Fibroblast of upper back skin (primary cell): ENCODE results near the gene SHE.

ENCODE experiments used
- DNase-seq: peaks from one replicate; pipeline ENCODE4 v3.0.0-alpha.2; 2013

SHE gene

DNA sequence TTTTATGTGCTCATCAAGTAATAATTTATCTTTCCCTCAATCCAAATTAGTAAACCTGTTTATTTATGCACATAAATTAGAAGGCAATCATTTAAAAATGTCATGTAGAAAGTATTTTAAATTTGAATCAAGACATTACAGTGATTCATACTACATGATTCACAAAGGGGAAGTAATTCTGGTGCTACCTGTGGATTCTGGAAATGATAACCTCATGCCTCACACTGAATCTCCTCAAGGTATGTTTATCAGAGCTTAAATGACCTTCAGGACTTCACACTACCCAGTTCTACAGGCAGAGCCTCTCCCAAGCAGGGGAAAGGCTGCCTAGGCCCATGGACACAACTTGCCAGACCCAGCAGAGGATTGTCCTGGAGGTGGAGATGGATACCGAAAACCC lies 25.4 kb downstream of the SHE start:
- no peak for DNase-seq

DNA sequence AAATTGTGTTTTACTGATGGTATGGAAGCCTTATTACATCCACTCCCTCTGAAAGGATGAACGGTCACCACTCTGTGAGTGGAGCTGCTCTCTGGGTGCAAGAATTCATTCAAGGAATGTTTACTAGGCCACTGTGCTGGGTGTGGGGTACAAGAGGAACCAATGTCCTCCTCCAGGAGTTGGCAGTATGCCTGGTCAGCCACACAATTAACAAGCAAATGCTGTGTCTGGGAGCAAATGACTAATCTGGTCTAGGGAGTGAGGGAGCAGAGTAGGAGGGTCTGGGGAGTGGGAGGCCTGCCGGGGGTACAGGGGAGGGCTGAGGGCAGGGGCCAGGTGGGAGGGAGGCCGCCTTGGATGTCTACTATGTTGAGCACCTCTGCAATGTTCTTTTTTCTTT lies 27.4 kb downstream of the SHE start:
- peak; percentile 93 for DNase-seq

DNA sequence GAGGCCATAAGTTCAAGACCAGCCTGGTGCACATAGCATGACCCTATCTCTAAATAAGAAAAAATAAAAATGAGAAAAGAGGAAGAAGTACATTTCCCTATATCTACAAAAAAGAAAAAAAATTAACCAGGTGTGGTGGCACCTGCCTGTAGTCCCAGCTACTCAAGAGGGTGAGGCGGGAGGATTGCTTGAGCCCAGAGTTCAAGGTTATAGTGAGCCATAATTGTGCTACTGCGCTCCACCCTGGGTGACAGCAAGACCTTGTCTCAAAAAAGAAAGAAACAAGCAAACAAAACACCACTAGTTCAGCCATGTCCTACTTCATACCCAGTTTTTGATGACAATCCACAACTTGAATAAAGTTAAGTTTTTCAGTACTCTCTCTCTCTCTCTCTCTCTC lies 30.9 kb downstream of the SHE start:
- no peak for DNase-seq

DNA sequence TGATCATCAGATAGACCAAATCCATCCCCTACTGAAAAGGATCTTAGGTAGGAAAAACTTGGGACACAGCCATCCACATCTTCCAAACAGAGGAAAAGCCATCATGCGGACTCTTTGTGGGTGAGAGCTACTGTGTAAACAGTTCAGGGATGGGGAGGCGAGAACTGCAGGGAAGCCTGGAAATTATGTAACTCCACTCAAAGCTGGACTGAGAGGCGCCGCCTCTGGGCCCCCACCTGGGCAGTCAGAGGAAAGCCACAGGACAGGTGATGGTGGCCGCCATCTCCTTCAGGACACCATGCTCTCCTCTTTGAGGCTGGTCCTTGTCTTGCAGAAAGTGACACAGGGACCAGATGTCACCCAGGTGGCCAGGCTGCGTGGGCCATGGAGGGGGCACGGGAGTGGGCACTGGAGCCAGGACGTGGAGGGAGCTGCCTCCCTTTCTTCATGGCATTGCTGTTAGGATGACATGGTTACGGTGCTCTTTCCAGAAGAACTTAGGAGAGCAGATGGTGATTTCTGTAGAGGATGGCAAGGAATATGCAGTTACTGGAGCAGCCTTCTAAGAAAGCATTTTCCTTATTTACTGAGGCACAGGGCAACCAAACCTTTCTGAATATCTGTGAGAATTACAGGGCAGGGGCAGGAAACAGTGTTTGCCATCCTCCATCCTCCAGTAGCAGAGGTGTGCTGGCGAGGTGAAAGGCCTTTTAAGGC lies 32.2 kb downstream of the SHE start:
- DNase-seq = no peak

DNA sequence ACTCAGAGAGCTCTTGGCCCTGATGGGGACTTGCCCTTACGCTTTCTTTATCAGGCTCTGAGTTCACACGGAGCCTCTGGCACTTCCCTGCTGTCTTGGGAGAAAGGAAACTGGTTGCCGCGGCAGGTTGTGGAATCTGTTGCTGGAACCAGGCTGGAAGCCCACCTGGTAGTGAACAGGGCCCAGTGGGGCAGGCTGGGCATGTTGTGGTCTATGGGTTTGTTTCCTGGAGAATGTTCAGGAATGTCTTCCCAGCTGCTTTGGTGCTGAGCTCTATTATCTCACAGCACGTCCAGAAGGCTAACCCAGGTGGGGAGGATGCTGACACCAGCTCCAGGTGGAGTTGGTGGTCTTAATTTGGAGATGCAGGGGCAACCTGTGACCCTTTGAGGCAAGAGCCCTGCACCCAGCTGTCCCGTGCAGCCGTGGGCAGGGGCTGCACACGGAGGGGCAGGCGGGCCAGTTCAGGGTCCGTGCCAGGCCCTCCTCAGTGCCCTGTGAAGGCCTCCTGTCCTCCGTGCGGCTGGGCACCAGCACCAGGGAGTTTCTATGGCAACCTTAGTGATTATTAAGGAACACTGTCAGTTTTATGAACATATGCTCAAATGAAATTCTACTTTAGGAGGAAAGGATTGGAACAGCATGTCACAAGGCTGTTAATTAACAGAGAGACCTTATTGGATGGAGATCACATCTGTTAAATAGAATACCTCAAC lies 33.5 kb downstream of the SHE start:
- no peak for DNase-seq

DNA sequence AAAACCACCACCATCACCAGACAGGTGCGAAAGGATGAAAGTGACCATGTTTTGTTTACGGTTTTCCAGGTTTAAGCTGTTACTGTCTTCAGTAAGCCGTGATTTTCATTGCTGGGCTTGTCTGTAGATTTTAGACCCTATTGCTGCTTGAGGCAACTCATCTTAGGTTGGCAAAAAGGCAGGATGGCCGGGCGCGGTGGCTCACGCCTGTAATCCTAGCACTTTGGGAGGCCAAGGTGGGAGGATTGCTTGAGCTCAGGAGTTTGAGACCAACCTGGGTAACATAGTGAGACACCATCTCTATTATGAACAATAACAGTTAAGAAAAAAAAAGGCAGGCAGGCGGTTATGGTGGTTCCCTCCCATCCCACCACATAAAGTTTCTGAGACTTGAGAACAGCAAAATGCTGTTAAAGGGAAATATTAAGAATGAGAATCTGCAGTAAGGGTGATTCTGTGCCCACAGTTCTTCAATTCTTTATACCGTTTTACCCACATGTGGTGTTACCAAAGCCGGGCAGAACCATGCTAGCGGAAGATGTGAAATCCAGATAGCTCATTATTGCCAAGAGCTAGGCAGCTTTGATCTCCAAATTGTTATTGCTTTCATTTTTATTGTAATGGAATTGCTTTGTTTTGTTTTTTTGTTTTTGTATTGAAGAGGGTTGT lies 34.6 kb downstream of the SHE start:
- no peak for DNase-seq

DNA sequence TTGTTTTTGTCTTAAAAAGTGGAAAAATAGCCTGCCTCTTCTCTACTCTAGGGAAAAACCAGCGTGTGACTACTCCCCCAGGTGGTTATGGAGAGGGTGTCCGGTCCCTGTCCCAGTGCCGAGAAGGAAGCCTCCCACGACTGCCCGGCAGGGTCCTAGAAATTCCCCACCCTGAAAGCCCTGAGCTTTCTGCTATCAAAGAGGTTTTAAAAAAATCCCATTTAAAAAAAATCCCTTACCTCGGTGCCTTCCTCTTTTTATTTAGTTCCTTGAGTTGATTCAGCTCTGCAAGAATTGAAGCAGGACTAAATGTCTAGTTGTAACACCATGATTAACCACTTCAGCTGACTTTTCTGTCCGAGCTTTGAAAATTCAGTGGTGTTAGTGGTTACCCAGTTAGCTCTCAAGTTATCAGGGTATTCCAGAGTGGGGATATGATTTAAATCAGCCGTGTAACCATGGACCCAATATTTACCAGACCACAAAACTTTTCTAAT lies 35.2 kb downstream of the SHE start:
- DNase-seq = no peak

DNA sequence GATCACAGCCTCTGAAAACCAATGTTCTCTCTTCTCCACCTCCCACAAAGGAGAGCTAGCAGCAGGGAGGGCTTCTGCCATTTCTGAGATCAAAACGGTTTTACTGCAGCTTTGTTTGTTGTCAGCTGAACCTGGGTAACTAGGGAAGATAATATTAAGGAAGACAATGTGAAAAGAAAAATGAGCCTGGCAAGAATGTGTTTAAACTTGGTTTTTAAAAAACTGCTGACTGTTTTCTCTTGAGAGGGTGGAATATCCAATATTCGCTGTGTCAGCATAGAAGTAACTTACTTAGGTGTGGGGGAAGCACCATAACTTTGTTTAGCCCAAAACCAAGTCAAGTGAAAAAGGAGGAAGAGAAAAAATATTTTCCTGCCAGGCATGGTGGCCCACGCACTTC lies 36.0 kb downstream of the SHE start:
- no peak for DNase-seq

DNA sequence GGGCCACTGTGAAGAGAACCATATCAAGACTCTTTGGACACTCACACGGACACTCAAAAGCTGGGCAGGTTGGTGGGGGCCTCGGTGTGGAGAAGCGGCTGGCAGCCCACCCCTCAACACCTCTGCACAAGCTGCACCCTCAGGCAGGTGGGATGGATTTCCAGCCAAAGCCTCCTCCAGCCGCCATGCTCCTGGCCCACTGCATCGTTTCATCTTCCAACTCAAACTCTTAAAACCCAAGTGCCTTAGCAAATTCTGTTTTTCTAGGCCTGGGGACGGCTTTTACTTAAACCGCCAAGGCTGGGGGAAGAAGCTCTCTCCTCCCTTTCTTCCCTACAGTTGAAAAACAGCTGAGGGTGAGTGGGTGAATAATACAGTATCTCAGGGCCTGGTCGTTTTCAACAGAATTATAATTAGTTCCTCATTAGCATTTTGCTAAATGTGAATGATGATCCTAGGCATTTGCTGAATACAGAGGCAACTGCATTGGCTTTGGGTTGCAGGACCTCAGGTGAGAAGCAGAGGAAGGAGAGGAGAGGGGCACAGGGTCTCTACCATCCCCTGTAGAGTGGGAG lies 36.5 kb downstream of the SHE start:
- no peak for DNase-seq

DNA sequence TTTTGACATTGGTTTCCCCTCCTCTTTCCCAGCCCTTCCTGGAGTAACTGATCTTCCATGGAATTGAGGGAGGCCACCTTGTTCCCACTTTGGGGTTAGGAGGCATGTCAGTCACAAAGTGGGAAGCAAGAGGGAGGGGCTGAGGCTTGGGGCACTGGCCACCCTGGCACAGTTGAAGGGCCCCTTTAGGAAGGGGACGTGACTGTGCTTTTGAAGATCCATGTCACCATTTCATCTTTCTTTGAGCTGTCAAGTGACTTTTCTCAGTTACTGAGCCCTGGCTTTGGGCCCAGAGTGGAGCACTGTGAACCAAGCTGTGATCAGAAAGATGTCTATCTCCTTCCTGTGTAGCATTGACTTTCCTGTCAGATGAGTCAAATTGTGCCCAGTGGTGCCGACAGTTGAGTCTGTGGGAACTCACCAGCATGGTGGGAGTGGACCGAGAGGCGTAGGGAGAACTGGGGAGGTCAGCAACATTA lies 38.7 kb downstream of the SHE start:
- DNase-seq = no peak

DNA sequence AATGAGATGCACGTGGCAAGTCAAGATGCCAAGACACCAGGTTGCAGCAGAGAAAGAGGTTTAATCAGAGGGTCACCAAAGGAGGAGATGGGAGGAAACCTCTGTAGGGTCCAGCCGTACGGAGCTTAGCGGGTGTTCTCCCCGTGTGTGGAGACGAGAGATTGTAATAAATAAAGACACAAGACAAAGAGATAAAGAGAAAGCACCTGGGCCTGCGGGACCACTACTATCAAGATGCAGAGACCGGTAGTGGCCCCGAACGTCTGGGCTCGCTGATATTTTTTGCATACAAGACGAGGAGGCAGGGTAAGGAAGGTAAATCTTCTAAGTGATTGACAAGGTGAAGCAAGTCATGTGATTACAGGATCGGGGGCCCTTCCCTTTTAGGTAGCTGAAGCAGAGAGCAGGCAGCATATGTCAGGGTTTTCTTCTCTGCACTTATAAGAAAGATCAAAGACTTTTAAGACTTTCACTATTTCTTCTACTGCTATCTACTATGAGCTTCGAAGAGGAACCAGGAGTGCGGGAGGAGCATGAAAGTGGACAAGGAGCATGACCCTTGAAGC lies 41.4 kb downstream of the SHE start:
- DNase-seq = no peak

DNA sequence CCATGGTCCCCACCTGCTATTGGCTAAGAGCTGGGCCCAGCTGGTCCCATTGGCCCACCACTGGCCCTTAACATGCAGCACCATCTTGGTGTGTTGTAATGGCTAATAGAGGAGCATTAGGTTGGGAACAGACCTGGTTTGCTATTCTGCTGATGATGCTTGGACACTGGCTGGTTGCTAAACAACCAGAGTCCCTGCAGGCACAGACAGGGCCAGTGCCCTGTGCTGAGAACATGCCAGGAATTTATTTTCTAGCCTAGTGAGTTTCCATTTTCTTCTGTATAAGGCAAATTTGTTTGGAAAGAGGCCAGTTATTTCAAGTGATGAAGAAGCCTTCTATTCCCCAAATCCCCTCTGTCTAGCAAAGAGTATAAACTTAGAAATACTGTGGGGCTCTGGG lies 43.1 kb downstream of the SHE start:
- DNase-seq = no peak

DNA sequence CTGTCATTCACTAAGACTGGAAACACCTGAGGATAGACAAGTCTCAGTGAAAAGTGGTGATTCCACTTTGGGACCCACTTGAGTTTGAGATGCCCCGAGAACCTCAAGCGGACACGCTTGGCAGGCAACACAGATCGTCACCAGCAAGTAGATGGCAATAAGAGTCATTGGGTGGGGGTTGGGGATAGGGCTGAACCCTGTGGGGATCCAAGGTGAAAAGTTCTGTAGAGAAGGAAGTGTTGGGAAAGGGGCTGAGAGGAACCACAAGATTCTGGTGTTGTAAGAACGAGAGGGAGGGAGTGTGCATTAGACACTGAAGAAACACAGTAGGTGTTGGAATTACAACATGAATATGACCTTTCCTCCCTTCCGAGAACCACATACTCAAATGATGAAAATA lies 45.6 kb downstream of the SHE start:
- no peak for DNase-seq

DNA sequence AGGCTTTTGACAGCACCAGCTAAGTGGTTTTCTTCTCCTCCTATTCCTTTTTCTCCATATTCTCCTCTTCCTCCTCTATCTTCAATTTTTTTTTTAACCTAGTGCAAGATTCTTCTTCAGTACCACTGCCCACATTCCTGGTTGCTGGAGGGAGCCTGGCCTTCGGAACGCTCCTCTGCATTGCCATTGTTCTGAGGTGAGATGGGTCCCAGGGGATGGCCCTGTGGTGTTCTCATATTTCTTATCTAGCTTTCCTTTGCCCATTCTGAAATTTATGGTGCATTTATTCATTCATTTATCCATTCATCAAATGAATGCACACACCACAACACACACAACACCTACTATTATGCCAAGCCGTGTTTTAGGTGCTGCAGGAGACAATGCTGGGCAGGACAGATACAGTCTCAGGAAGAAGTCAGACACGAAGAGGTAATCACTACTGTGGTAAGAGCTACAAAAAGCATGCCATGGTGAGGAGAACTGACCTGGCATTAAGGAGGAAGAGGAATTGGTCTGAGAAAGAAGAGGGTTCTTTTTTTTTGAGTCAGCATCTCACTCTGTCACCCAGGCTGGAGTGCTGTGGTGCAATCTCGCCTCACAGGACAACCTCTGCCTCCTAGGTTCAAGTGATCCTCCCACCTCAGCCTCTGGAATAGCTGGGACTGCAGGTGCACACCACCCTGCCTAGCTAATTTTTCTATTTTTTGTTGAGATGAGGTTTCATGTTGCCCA lies 47.7 kb downstream of the SHE start:
- no peak for DNase-seq

DNA sequence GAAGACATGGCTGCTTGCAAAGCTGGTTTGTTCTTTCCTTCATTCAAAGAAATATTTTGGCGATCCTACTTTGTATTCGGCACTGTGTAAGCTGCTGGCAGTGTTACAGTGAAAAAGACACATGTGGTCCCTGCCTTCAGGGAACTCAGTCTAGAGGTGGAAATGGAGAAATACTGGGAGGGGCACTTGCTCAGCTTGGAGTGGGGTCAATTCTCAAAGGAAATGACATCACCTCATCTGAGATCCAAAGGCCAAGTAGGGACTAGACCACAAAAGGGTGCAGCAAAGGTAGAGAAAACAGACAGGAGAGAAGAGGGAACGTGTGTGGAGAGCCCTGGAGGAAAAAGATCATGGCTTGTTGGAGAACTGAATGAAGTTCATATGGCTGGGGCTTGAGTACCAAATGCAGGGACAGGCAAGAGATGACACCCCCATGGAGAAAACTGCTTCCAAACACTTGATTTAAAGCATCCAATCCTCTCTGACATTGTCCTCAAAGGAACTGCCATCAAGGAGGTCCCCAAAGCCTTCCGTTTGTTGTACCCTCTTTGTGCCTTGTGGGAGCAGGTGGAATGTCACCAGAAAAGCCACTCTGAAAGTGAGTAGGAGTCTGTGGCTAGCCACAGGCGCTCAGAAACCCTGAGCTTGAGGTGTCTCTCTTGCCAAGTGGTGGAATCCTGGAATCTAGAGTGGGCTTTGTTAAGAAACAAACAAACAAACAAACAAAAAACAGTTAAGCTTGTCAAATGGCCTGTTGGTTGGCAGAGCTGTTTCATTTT lies 48.4 kb downstream of the SHE start:
- DNase-seq = peak; percentile 78

DNA sequence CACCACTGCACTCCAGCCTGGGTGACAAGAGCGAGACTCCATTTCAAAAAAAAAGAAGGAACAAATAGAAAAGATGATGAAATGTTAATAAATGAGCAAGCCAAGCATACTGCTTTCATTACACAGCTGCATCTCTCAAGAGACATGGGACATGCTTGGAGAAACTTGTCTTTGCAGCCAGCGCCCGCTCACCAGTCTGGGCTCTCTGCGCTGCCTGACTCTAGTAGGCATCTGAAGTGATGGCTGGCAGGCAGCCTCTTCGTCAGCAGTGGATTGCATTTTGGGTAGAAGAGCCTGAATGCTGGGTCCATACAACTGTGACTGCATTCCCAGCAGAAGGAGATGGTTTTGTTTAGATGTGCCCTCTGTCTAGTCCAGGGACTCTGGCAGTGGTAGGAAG lies 49.1 kb downstream of the SHE start:
- peak; percentile 40 for DNase-seq

DNA sequence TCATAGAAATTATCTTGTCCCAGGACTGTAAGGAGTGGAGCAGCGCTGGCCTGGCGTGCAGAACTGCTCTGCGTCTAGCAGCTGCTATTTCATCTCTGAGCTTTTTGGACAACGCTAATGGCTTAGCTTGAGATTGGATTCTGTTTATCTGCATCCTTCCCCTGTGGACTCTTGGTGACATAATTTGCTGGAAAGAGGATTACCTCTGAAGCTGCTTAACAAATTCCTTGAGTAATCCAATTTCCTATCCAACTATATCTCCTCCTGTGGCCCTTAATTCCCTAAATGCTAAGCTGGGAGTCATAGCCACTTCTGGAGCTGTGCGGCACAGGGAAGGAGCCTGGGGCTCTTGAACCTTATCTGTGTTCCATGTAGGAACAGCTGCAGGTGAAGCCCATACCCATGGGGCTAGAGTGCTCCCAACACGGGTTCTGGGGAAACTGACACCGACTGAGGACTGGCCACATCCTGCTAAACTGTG lies 53.8 kb downstream of the SHE start:
- DNase-seq = no peak

DNA sequence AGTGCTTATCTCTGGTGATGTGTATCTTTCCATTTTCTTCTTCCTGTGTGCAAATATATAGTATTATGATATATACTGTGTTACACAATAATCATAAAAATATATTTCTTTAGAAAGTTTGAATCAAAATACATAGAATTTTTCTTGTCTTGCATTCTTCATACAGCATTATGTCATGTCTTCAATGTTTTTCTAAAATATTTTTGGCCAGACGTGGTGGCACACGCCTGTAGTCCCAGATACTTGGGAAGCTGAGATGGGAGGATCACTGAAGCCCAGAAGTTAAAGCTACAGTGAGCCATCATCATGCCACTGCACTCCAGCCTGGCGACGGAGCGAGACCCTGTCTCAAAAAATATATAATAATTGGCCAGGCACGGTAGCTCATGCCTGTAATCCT lies 55.4 kb downstream of the SHE start:
- no peak for DNase-seq

DNA sequence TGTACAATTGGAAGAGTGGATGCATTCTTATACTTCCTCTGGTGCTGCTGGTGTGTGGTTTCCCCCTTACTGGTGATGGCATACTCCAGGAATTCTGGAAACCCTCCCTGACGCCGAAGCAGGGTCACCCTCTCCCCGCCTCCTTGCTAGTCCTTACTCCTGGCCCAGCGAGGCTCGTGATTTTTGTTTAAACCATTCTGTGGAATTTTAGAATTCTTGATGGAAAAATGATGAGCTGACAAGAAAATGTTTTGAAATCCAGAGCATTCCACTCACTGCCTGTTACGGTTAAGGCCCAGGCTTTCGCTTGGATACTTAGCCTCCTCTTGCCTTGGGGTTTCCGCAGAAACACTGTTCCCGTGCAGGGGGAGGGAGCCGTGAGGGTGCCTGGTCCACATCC lies 55.9 kb downstream of the SHE start:
- DNase-seq = peak; percentile 93

DNA sequence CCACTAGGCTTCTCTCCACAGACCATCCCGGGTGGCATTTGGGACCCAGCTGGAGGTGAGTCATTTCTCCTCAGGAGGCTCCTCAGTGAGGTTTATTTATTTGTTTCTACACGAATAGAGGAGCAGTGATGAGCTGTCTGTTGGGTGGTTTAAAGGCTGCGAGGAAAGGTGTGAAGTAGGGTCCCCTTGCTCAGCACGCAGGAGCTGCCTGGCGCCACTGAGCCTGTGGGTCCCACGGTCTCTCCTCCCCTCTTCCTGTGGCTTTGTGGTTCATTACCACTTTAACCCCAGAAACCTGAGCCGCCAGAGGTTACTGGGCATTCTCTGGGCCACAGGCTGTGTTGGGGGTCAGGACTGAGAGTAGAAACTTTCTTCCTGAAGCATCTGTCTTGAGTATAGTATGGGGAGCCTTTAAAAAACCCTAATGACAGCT lies 57.2 kb downstream of the SHE start:
- peak; percentile 72 for DNase-seq

DNA sequence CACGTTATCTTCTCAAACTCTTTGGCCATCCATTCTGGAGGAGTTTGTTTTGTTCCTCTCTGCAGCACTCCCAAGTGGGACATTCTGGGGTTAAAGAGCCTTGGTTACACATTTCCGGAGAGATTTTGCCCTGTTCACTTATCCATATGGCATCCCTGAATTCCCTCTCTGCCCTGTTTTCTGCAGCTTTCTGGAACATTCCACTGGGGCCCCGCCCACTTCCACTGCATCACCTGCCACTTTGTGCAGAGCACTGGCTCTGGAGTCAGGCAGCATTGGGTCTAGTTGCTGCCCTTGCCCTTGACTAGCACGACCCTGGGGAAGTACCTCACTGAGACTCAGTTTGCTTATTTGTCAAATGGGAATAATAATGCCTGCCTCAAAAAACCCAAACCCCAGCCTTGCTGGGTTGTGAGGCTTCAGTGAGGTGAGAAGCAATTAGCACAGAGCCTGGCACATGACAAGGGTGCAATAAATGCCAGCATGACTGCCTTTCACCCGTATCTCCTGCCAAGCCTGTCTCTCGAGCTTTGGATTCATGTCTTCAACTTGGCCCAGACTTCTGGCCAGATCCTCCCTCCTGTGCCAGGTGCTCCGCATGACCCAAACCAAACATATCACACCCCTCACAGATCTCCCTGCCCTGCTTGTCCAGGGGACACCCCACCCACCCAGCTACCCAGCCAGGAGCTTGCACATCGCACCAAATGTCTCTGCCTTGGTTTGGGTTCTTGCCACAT lies 58.8 kb downstream of the SHE start:
- no peak for DNase-seq
